HEK293 (cell line): ENCODE data around the gene TMEM37.

Experiments
- ZNF274 ChIP-seq, 2 experiments: fragments of 200-500 bp in 1 of 2; fragments of 450-650 bp in 1 of 2; sonication (Bioruptor generic) in 1 of 2; formaldehyde crosslinking in 1 of 2; IDR thresholded peaks; 2 replicates each; pipeline versions ENCODE4 v1.5.1 to v1.6.1; 2014 to 2016; ENCODE audit warnings: borderline replicate concordance in 1 of 2, inconsistent platforms in 1 of 2, low read length in 1 of 2, missing biosample characterization in 1 of 2, missing genetic modification characterization in 1 of 2
- TF ChIP-seq, protein P1 (sequence below): fragments of 450-650 bp; formaldehyde crosslinking; IDR thresholded peaks from 2 replicates; pipeline ENCODE4 v1.5.1; 2016; ENCODE audit warnings: missing biosample characterization, missing genetic modification characterization
- TF ChIP-seq, protein P2 (sequence below): fragments of 450-650 bp; formaldehyde crosslinking; optimal IDR thresholded peaks from 2 replicates; pipeline ENCODE3; 2016; ENCODE audit warnings: missing biosample characterization, mild to moderate bottlenecking, missing genetic modification characterization
- TF ChIP-seq, protein P3 (sequence below): fragments of 450-650 bp; formaldehyde crosslinking; IDR thresholded peaks from 2 replicates; pipeline ENCODE4 v1.5.1; 2016; ENCODE audit warnings: missing biosample characterization, missing genetic modification characterization

DNA sequence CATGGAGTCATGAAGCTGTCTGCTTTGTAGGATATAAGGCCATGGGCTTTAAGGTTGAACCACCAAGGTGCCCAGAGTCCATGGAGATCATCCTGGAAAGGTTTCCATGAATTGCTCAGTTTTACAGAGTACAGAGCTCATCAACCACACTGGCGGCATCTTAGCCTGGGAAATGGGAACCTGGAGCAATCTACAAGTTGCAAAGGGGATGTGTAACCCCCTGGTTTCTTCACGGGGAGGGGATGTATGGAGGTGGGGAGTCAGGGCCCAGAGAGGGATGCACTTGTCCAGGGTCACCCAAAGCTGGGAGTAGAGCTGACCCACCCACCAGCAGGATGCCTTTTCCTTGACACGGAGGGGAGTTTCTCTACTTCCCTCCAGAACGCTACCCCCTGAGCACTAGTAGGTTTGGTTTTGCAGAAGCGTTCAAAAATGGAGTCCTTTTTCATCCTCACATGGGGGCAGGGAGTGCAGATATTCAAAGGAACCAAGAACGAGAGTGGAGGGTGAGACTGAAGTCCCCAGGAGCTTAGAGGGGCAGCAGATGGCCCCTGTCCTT is 7.2 kb downstream of the TMEM37 start:
- TF ChIP-seq ZNF274 (IDR thresholded peaks at IDR 0.05; ENCODE audit: low read length) (no peak), ZNF274 (tag by site-specific recombination; IDR thresholded peaks at IDR 0.05; ENCODE audit: borderline replicate concordance) (no peak)
- TF ChIP-seq, protein P1, sequence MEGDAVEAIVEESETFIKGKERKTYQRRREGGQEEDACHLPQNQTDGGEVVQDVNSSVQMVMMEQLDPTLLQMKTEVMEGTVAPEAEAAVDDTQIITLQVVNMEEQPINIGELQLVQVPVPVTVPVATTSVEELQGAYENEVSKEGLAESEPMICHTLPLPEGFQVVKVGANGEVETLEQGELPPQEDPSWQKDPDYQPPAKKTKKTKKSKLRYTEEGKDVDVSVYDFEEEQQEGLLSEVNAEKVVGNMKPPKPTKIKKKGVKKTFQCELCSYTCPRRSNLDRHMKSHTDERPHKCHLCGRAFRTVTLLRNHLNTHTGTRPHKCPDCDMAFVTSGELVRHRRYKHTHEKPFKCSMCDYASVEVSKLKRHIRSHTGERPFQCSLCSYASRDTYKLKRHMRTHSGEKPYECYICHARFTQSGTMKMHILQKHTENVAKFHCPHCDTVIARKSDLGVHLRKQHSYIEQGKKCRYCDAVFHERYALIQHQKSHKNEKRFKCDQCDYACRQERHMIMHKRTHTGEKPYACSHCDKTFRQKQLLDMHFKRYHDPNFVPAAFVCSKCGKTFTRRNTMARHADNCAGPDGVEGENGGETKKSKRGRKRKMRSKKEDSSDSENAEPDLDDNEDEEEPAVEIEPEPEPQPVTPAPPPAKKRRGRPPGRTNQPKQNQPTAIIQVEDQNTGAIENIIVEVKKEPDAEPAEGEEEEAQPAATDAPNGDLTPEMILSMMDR (tag by site-specific recombination), result no peak
- TF ChIP-seq, protein P2, sequence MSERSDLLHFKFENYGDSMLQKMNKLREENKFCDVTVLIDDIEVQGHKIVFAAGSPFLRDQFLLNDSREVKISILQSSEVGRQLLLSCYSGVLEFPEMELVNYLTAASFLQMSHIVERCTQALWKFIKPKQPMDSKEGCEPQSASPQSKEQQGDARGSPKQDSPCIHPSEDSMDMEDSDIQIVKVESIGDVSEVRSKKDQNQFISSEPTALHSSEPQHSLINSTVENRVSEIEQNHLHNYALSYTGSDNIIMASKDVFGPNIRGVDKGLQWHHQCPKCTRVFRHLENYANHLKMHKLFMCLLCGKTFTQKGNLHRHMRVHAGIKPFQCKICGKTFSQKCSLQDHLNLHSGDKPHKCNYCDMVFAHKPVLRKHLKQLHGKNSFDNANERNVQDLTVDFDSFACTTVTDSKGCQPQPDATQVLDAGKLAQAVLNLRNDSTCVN (tag by site-specific recombination), result no peak
- TF ChIP-seq, protein P3, sequence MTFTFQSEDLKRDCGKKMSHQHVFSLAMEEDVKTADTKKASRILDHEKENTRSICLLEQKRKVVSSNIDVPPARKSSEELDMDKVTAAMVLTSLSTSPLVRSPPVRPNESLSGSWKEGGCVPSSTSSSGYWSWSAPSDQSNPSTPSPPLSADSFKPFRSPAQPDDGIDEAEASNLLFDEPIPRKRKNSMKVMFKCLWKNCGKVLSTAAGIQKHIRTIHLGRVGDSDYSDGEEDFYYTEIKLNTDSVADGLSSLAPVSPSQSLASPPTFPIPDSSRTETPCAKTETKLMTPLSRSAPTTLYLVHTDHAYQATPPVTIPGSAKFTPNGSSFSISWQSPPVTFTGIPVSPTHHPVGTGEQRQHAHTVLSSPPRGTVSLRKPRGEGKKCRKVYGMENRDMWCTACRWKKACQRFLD (tag by site-specific recombination), result no peak
